GM10248 (cell line): ENCODE results near the gene RBM42.

Source experiments
- CTCF ChIA-PET: fragments of 300-600 bp; sonication (Branson Sonifier 250); formaldehyde crosslinking; extraction: SDS; loops from one replicate; lab custom pipeline; 2021; ENCODE audit warnings: antibody characterized with exemption; lab: Yijun Ruan, JAX
- POLR2A ChIA-PET: fragments of 350-650 bp; sonication (Branson Sonifier 250); formaldehyde crosslinking; extraction: SDS; loops from one replicate; lab custom pipeline; 2020; ENCODE audit warnings: antibody characterized with exemption; lab: Yijun Ruan, JAX
- DNase-seq: peaks from one replicate; pipeline ENCODE4 v3.0.0; 2012; ENCODE audit errors: extremely low spot score
- TF ChIP-seq, protein P1 (sequence below): IDR thresholded peaks from 2 replicates; pipeline ENCODE4 v1.5.1; 2012; ENCODE audit warnings: mild to moderate bottlenecking, low read depth; ENCODE audit errors: extremely low read depth, missing control alignments, control extremely low read depth

Gene RBM42

DNA sequence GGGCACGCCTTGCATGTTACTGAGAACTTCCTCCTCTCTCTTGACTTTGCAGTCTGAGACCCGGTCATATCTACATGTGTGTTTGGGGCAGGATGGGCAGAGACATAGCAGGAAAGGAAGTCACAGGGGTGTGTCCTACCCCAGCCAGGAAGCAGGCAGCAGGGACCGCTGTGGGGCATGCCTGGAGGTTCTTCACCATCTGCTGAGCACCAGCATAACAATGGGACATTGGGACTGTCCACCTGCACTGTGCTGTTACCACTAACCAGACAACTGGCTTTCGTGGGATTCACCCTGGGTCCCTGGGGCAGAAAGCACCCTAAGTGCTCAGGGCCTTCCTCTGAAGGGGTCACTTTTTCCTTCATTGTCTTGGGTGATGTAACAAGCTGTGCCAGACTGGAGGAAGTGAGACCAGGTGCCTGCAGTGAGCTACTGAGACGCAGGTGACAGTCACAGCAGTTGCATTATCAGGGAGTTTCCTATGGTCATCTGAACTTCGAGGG is 18.9 kb upstream of the RBM42 start:
- TF ChIP-seq, protein P1, sequence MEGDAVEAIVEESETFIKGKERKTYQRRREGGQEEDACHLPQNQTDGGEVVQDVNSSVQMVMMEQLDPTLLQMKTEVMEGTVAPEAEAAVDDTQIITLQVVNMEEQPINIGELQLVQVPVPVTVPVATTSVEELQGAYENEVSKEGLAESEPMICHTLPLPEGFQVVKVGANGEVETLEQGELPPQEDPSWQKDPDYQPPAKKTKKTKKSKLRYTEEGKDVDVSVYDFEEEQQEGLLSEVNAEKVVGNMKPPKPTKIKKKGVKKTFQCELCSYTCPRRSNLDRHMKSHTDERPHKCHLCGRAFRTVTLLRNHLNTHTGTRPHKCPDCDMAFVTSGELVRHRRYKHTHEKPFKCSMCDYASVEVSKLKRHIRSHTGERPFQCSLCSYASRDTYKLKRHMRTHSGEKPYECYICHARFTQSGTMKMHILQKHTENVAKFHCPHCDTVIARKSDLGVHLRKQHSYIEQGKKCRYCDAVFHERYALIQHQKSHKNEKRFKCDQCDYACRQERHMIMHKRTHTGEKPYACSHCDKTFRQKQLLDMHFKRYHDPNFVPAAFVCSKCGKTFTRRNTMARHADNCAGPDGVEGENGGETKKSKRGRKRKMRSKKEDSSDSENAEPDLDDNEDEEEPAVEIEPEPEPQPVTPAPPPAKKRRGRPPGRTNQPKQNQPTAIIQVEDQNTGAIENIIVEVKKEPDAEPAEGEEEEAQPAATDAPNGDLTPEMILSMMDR = no peak
- ChIA-PET CTCF (interaction anchor here (1.0 to 4.1 kb wide), 6 partner anchors 13 to 61 kb away, joined by 3 to 23 read pairs (median 5); no protein-coding TSS in a partner anchor), POLR2A (no interaction called here)
- peak; percentile 65 for DNase-seq

DNA sequence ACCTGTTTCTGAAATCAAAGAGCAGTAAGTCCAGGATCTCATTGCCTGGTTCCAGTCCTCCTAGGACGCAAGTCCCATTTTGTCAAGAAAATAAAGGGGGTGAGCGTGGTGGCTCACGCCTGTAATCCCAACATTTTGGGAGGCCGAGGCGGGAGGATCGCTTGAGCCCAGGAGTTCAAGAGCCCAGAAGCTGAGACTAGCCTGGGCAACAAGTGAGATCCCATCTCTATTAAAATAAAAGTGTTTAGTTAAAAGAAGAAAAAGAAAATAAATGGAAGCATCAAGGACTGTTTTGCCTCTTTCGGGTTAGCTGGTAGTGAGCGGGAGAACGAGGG is 16.6 kb upstream of the RBM42 start:
- ChIA-PET CTCF (interaction anchor here (1.3 to 1.7 kb wide), 3 partner anchors 11 to 117 kb away, joined by 6 to 9 read pairs (median 7); no protein-coding TSS in a partner anchor), POLR2A (no interaction called here)
- TF ChIP-seq, protein P1 = no peak
- DNase-seq = no peak

DNA sequence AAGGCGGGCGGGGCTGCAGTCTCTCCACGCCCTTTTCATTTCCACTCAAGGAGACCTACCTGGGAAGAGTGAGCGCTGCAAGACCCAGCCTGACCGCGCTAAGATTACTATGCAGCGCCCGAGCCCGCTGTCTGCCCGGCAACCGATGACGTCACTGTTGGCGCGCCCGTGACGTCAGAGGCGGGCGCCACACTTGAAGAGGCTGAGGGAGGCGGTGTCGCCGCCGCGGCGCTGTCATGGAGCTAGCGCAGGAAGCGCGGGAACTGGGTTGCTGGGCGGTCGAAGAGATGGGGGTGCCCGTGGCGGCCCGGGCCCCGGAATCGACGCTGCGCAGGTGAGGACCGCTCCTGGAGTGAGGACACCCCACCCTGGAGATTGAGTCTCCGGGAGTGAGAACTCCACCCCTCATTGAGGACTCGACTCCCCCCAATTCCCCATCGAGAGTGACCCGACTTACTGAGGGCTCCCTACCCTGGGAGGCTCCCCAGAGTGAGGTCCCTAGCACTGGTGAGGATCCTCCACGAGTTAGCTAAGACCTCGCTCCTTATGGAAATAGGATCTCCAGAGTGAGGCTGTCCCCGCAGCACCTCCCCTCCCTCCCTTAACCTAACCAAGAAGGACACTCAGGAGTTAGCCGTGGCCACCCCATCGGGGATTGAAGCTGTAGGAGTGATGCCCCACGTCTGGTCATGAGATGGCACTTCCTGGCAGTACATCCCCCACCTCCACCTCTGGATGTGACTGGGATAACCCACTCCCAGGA is 16.1 kb upstream of the RBM42 start, which contains the start of gene HAUS5:
Gene HAUS5, plus strand, starts transcription at position 177 of the 763 bp plus-strand sequence. Its CDS starts 60 bp downstream, at position 237.
- DNase-seq = peak; percentile 97
- TF ChIP-seq, protein P1 = no peak
- POLR2A ChIA-PET = interaction anchor here (0.7 kb wide), 1 partner anchor 30 kb away, joined by 3 read pairs; no protein-coding TSS in a partner anchor
- CTCF ChIA-PET = interaction anchor here (0.7 to 1.7 kb wide), 5 partner anchors 10 to 117 kb away, joined by 3 to 9 read pairs (median 6); no protein-coding TSS in a partner anchor

DNA sequence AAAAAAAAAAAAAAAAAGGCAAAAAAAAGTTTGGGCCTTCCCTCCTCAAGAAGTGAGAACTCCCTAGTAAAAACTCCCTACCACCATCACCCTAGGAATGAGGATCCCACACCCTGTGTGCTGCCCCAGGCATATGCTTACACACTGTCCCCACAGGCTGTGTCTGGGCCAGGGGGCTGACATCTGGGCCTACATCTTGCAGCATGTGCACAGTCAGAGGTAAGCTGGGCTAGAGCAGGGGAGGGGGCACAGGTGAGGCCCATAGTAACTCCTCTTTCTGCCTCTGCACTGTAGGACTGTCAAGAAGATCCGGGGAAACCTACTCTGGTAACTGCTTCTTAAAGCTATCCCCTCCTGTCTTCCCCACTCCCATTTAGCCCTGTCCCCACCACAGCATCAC is 15.3 kb upstream of the RBM42 start:
- POLR2A ChIA-PET = no interaction called here
- DNase-seq = no peak
- CTCF ChIA-PET = interaction anchor here (0.8 to 1.7 kb wide), 5 partner anchors 10 to 118 kb away, joined by 3 to 9 read pairs (median 6); no protein-coding TSS in a partner anchor
- TF ChIP-seq, protein P1 = no peak

DNA sequence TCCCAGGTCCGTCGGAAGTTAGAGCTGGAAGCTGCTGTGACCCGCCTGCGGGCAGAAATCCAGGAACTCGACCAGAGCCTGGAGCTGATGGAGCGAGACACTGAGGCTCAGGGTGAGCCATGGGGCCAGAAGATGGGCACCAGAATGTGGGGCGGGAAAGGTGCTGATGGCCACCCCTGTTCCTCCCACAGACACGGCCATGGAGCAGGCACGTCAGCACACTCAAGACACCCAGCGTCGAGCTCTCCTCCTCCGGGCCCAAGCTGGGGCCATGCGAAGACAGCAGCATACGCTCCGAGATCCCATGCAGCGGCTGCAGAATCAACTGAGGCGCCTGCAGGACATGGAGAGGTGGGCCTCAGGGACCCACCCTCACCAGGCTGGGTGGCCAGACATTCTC is 13.8 kb upstream of the RBM42 start:
- TF ChIP-seq, protein P1 = no peak
- DNase-seq = no peak
- ChIA-PET POLR2A (interaction anchor here (1.0 kb wide), 1 partner anchor 29 kb away, joined by 4 read pairs; no protein-coding TSS in a partner anchor), CTCF (interaction anchor here (1.3 to 1.6 kb wide), 2 partner anchors 9 to 66 kb away, joined by 4 to 6 read pairs; no protein-coding TSS in a partner anchor)

DNA sequence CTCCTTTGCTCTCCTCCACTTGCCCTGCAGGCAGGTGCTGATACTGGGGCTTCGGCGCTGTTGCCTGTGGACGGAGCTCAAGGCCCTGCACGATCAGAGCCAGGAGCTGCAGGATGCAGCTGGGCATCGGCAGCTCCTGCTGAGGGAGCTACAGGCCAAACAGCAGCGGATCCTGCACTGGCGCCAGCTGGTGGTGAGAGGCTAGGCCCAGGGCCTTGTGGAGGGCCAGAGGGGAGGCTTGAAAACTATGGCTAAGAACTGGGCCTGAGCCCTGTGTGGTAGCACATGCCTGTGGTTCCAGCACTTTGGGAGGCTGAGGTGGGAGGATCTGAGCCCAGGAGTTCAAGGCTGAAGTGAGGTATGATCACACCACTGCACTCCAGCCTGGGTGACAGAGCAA is 10.0 kb upstream of the RBM42 start:
- ChIA-PET POLR2A (no interaction called here), CTCF (interaction anchor here (1.2 kb wide), 2 partner anchors 11 to 13 kb away, joined by 3 read pairs; no protein-coding TSS in a partner anchor)
- no peak for DNase-seq
- TF ChIP-seq, protein P1 = peak; percentile 12
